OCI-LY7 (cell line): ENCODE data around the gene CRB1.

Source experiments
- CTCF ChIP-seq: fragments of 200-600 bp; sonication (generic); conservative IDR thresholded peaks from 2 replicates; pipeline ENCODE4 v1.5.1; 2014; ENCODE audit warnings: mild to moderate bottlenecking, antibody characterized with exemption, low read length, moderate library complexity, mixed read lengths
- EZH2phosphoT487 ChIP-seq: fragments of 200-600 bp; sonication (generic); IDR thresholded peaks from 2 replicates; pipeline ENCODE4 v1.6.1; 2018; ENCODE audit warnings: low read depth, borderline replicate concordance, mild to moderate bottlenecking, mixed run types, antibody characterized with exemption, low read length, moderate library complexity, mixed read lengths

DNA sequence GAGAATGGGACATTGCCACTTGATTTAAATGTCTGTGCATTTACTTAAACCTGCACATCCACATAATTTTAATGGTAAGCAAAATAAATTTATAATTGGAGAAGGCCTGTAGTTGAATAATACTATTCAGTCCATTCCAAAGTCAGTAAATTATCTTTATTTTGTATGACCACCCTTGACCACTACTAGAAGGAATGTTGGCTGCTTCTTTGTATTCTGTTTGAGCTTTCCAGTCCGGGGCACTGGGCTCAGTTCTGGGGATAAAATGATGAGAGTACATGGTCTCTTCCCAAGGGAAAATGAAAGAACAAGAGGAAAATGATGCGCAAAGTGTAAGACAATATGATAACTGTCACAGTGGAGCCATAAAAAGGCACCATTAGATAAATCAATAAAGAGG, 98.9 kb downstream of the CRB1 start:
- TF ChIP-seq CTCF = no peak
- TF ChIP-seq EZH2phosphoT487 = no peak
